Measurements from ENCODE around the gene KIF5A.

- TF ChIP-seq, protein P1, sequence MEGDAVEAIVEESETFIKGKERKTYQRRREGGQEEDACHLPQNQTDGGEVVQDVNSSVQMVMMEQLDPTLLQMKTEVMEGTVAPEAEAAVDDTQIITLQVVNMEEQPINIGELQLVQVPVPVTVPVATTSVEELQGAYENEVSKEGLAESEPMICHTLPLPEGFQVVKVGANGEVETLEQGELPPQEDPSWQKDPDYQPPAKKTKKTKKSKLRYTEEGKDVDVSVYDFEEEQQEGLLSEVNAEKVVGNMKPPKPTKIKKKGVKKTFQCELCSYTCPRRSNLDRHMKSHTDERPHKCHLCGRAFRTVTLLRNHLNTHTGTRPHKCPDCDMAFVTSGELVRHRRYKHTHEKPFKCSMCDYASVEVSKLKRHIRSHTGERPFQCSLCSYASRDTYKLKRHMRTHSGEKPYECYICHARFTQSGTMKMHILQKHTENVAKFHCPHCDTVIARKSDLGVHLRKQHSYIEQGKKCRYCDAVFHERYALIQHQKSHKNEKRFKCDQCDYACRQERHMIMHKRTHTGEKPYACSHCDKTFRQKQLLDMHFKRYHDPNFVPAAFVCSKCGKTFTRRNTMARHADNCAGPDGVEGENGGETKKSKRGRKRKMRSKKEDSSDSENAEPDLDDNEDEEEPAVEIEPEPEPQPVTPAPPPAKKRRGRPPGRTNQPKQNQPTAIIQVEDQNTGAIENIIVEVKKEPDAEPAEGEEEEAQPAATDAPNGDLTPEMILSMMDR (conservative IDR thresholded peaks at IDR 0.05; ENCODE audit: low read length), result no peak
- TF ChIP-seq EZH2phosphoT487 (IDR thresholded peaks at IDR 0.05; ENCODE audit: borderline replicate concordance), result no peak
Measured at GRCh38 chr12:57628280-57629191, 78.7 kb downstream of the KIF5A start.

All from Loucy (cell line).